Liver (tissue), 9 donors: ENCODE measurements around the gene PPHLN1. TPM values are rescaled to one million over a fixed set of nuclear protein-coding genes. Genes with fewer than 3 reads are reported as not detected.

ENCODE experiments used
- DNase-seq: peaks from one replicate; pipeline ENCODE4 v3.0.0-alpha.2; 2017; ENCODE audit warnings: low spot score
- H3K27ac ChIP-seq, 2 donors: one replicate each; pipeline ENCODE4 v1.7.0; 2013; ENCODE audit warnings: inconsistent platforms in 2 of 2, low read length in 2 of 2, control low read depth in 1 of 2, low read depth in 1 of 2, mild to moderate bottlenecking in 1 of 2
- H3K27me3 ChIP-seq, 4 donors: one replicate each; pipeline versions ENCODE4 v1.6.1 to v1.7.0; 2013; ENCODE audit warnings: low read length in 3 of 4, inconsistent platforms in 1 of 4, mild to moderate bottlenecking in 1 of 4, moderate library complexity in 1 of 4; ENCODE audit not compliant: control insufficient read depth in 4 of 4, insufficient read depth in 4 of 4
- H3K36me3 ChIP-seq, 4 donors: one replicate each; pipeline versions ENCODE4 v1.6.1 to v1.7.0; 2013; ENCODE audit warnings: low read length in 3 of 4, mild to moderate bottlenecking in 3 of 4, low read depth in 1 of 4, moderate library complexity in 1 of 4; ENCODE audit not compliant: control insufficient read depth in 4 of 4, insufficient read depth in 3 of 4
- H3K4me1 ChIP-seq, 4 donors: one replicate each; pipeline versions ENCODE4 v1.6.1 to v1.7.0; 2013; ENCODE audit warnings: low read length in 3 of 4, mild to moderate bottlenecking in 3 of 4, moderate library complexity in 1 of 4; ENCODE audit not compliant: control insufficient read depth in 4 of 4, insufficient read depth in 4 of 4
- H3K4me3 ChIP-seq, 3 donors: one replicate each; pipeline versions ENCODE4 v1.6.1 to v1.7.0; 2013; ENCODE audit warnings: low read length in 3 of 3, control low read depth in 1 of 3, low read depth in 1 of 3, mild to moderate bottlenecking in 1 of 3
- H3K9ac ChIP-seq, 2 donors: one replicate each; pipeline ENCODE4 v1.7.0; 2013; ENCODE audit warnings: low read length in 2 of 2, mild to moderate bottlenecking in 2 of 2, moderate library complexity in 2 of 2, control low read depth in 1 of 2, low read depth in 1 of 2
- H3K9me3 ChIP-seq, 4 donors: one replicate each; pipeline versions ENCODE4 v1.6.1 to v1.7.0; 2013; ENCODE audit warnings: low read length in 3 of 4; ENCODE audit not compliant: control insufficient read depth in 4 of 4
- CTCF ChIP-seq: fragments of 150-350 bp; IDR thresholded peaks from 2 replicates; pipeline ENCODE4 v1.5.1; 2017; ENCODE audit warnings: improper control_type of control experiment, low read depth, low read length; ENCODE audit not compliant: missing input control
- EGR1 ChIP-seq, 2 donors: IDR thresholded peaks; 2 replicates each; pipeline ENCODE4 v1.6.1; 2016 to 2018; ENCODE audit warnings: antibody characterized with exemption in 2 of 2, low read depth in 2 of 2
- FOXA1 ChIP-seq: IDR thresholded peaks from 2 replicates; pipeline ENCODE4 v1.6.1; 2016; ENCODE audit warnings: antibody characterized with exemption
- FOXA2 ChIP-seq: IDR thresholded peaks from 2 replicates; pipeline ENCODE4 v1.6.1; 2016; ENCODE audit warnings: antibody characterized with exemption
- GABPA ChIP-seq, 2 donors: IDR thresholded peaks in 1 of 2; conservative IDR thresholded peaks in 1 of 2; 2 replicates each; pipeline ENCODE4 v1.6.1; 2016; ENCODE audit warnings: antibody characterized with exemption in 2 of 2, mild to moderate bottlenecking in 1 of 2, moderate library complexity in 1 of 2
- HNF4A ChIP-seq, 2 donors: conservative IDR thresholded peaks; 2 replicates each; pipeline ENCODE4 v1.6.1; 2016; ENCODE audit warnings: antibody characterized with exemption in 2 of 2, mild to moderate bottlenecking in 2 of 2
- HNF4G ChIP-seq: IDR thresholded peaks from 2 replicates; pipeline ENCODE4 v1.6.1; 2016; ENCODE audit warnings: antibody characterized with exemption
- JUND ChIP-seq, 2 donors: IDR thresholded peaks; 2 replicates each; pipeline ENCODE4 v1.6.1; 2016; ENCODE audit warnings: antibody characterized with exemption in 2 of 2
- NR2F2 ChIP-seq: IDR thresholded peaks from 2 replicates; pipeline ENCODE4 v1.6.1; 2016; ENCODE audit warnings: antibody characterized with exemption
- RAD21 ChIP-seq, 2 donors: IDR thresholded peaks; 2 replicates each; pipeline ENCODE4 v1.6.1; 2016; ENCODE audit warnings: antibody characterized with exemption in 2 of 2, mild to moderate bottlenecking in 2 of 2
- REST ChIP-seq: IDR thresholded peaks from 2 replicates; pipeline ENCODE4 v1.6.1; 2016; ENCODE audit warnings: antibody characterized with exemption, mild to moderate bottlenecking
- RXRA ChIP-seq, 2 donors: IDR thresholded peaks; 2 replicates each; pipeline ENCODE4 v1.6.1; 2017 to 2018; ENCODE audit warnings: antibody characterized with exemption in 2 of 2, mild to moderate bottlenecking in 1 of 2
- SP1 ChIP-seq: IDR thresholded peaks from 2 replicates; pipeline ENCODE4 v1.6.1; 2018; ENCODE audit warnings: antibody characterized with exemption, mild to moderate bottlenecking
- TAF1 ChIP-seq: conservative IDR thresholded peaks from 2 replicates; pipeline ENCODE4 v1.6.1; 2016; ENCODE audit warnings: antibody characterized with exemption, mild to moderate bottlenecking
- YY1 ChIP-seq: IDR thresholded peaks from 2 replicates; pipeline ENCODE4 v1.6.1; 2016; ENCODE audit warnings: antibody characterized with exemption, mild to moderate bottlenecking
- ZBTB33 ChIP-seq: IDR thresholded peaks from 2 replicates; pipeline ENCODE4 v1.6.1; 2016; ENCODE audit warnings: antibody characterized with exemption
- WGBS: extraction: QIAGEN DNeasy Blood & Tissue Kit; methylation state at CpG from one replicate; pipeline ENCODE4 v1.1.7; 2013; 5-methylcytosine and 5-hydroxymethylcytosine counted together
- polyA plus RNA-seq, 2 donors: library from polyadenylated mRNA; stranded (reverse) in 1 of 2; unstranded in 1 of 2; fragments of 200-250 nt in 1 of 2; fragments of >200 nt in 1 of 2; fragmentation: Nextera tagmentation in 1 of 2; extraction: Ambion mirVana in 1 of 2; gene quantifications; one replicate each; pipeline versions ENCODE4 v1.2.1 to v1.2.3, GENCODE V29; 2013 to 2015
- total RNA-seq, 2 donors: library from RNA; depleted of rRNA; stranded (reverse); fragments of >200 nt; gene quantifications; one replicate each; pipeline ENCODE4 v1.2.3, GENCODE V29; 2014
- TF ChIP-seq, protein P1 (sequence below): IDR thresholded peaks from 2 replicates; pipeline ENCODE4 v1.6.1; 2016; ENCODE audit warnings: antibody characterized with exemption
- TF ChIP-seq, protein P2 (sequence below): IDR thresholded peaks from 2 replicates; pipeline ENCODE4 v1.6.1; 2016; ENCODE audit warnings: antibody characterized with exemption
- donor health status: healthy.
- donor health status: healthy.
- donor health status: healthy.
- donor health status: healthy.
- donor health status: healthy.

The PPHLN1 gene
- total and polyA plus RNA-seq, 4 donors: 11.6 to 40.3 (median 27.7) TPM

DNA sequence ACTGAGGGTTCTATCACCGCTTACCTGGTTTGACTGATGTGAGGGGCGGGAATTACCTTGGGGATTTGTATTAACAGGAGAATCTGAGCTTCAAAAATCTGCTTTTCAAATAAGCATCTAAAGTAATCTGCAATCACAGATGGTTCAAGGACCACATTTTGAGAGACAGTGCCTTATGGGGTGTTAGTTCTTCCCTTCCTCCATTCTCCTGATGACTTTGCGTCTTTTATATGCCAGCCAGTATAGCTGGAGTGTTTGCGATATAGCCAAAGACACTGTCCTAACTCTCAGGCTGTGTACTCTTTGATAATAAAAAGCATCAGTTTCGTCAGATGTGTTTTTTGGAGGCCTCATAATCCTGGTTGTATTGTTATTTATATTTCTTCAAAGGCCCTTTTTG lies 39.5 kb downstream of the PPHLN1 start:
- Histone ChIP-seq H3K9ac (no peak overlapping the region), H3K9me3 (no peaks in the 10 kb centered on the region), H3K4me1 (no peaks in the 10 kb centered on the region), H3K4me3 (no peak overlapping the region), H3K36me3 (peaks cover 0 to 7% (median 0%) of the 10 kb centered on the region in 4 donors), H3K27me3 (no peaks in the 10 kb centered on the region), H3K27ac (no peak overlapping the region)
- 98% methylated on average over 5 of the region's 5 CpGs for WGBS
- no peak for DNase-seq
- TF ChIP-seq HNF4A (conservative IDR thresholded peaks at IDR 0.05) (no peak), TAF1 (no peak), GABPA (IDR thresholded peaks at IDR 0.05 in 1 of 2, conservative IDR thresholded peaks at IDR 0.05 in 1 of 2) (no peak), CTCF (no peak), YY1 (no peak), RAD21 (IDR thresholded peaks at IDR 0.05) (no peak), EGR1 (IDR thresholded peaks at IDR 0.05; ENCODE audit: low read depth in 2 of 2) (no peak), FOXA2 (no peak), SP1 (no peak), REST (no peak), HNF4G (no peak), FOXA1 (no peak), ZBTB33 (no peak), RXRA (IDR thresholded peaks at IDR 0.05) (no peak), NR2F2 (no peak), JUND (IDR thresholded peaks at IDR 0.05) (no peak)
- TF ChIP-seq, protein P1, sequence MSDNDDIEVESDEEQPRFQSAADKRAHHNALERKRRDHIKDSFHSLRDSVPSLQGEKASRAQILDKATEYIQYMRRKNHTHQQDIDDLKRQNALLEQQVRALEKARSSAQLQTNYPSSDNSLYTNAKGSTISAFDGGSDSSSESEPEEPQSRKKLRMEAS: no peak
- TF ChIP-seq, protein P2, sequence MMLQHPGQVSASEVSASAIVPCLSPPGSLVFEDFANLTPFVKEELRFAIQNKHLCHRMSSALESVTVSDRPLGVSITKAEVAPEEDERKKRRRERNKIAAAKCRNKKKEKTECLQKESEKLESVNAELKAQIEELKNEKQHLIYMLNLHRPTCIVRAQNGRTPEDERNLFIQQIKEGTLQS: no peak
